GM18907 (cell line): ENCODE measurements around the gene SLC18A2.
"Not testable (repeated sequence)": the region's sequence is repeated elsewhere in the genome, so short reads cannot be mapped to it uniquely, and the experiment has no call there.

Experiments used
- ATAC-seq: cut with Tn5 transposase; IDR thresholded peaks from one replicate; pipeline ENCODE4 v1.9.1; 2021; ENCODE audit warnings: mild to moderate bottlenecking, moderate library complexity; ENCODE audit not compliant: unreplicated experiment

Gene SLC18A2

DNA sequence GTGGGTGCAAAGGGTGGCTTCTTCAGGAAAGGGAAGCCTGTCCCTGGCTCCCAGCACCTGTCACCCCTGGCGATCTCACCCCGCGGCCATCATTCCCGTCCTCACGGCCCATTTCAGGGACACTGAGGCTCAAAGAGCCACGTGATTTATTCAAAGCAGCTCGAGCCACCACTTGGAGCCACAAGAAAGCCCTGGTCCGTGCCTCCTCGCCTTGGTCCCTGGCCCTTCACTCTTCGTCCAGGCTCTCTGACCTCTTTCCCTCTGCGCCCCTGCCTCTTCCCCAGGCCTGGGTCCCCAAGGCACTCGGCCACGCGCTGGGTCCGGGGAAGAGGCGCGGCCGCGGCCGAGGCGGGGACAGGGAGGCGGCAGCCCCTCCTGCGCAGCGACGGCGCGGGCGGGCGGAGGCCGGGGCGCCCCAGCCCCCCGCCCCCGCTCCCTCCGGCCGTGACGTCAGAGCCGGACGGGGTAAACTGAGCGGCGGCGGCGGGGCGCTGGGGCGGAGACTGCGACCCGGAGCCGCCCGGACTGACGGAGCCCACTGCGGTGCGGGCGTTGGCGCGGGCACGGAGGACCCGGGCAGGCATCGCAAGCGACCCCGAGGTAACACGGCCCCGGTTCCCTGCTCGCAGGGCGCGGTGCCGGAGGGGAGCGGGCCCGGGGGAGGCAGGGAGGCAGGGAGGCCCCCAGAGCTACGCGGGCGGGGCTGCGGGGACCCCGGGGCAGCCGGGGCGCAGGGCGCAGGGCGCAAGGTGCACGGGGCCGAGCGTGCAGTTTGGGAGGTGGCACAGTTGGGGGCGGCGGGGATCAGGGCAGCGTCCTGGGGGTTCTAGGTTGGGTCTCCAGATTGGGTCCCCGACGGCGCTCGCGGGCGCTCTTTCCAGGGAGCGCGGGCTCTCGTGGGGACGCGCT is at the start of gene SLC18A2:
Gene SLC18A2 (plus strand): TSS at position 494 of the 909 bp plus-strand sequence. CDS start 580 bp downstream, outside the sequence.
- no peak for ATAC-seq

DNA sequence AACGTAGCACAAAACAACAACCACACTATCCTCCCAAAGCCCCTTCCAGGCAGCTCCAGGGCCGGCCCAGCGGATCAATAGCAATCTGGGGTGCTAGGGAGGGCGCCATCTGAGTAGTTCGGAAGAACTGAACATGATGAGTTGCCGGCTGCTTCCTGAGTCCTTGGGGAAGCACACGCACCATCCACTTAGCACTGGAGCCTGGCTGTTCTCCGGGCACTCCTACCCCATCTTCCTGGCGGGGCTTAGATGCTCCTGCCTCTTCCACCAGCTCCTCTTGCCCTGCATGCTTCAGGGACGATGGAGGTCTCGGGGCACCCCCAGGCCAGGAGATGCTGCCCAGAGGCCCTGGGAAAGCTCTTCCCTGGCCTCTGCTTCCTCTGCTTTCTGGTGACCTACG is 43.7 kb upstream of the SLC18A2 start, which contains the start of gene KCNK18:
Gene KCNK18 (plus strand): TSS at position 301 of the 400 bp plus-strand sequence. CDS start 0 bp downstream, at position 301.
- no peak for ATAC-seq

DNA sequence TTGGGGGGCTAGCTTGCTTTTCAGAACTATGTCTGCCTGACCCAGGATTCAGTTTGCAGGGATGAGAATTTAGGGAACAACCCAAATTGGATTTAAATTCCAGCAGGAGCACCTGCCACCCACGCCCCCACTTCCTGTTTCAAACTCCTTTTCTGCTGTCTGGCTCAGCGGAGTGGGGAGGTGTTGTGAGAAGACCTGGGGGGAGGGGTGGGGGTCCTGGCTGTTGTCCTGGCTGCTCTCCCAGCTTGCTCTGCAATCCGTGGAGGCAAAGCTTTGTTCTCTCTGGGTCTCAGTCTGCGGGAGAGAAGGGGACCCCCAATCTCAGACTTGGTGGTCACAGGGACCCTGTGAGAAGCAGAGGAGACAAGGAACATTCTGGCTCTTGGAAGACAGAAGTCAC is 42.8 kb upstream of the SLC18A2 start:
- ATAC-seq, result no peak

DNA sequence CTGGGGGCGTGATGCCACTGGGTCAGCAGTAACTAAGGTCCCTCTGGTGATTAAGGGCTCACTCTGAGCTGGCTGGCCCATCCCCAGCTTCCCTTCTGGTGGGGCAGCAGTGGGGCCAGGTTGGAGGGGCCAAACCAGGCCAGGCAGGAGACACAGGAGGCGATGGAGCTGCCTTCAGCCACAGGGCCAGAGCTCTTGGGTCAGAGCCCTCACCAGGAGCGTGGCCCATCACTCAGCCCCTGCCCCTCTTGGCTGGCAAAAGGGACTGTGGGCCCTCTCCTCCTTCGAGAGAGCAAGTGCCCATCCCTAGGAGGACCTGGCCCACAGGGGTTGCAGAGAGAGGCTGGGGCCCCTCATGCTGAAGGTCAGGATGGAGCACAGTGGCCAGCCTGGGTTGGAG is 39.1 kb upstream of the SLC18A2 start:
- no peak for ATAC-seq

DNA sequence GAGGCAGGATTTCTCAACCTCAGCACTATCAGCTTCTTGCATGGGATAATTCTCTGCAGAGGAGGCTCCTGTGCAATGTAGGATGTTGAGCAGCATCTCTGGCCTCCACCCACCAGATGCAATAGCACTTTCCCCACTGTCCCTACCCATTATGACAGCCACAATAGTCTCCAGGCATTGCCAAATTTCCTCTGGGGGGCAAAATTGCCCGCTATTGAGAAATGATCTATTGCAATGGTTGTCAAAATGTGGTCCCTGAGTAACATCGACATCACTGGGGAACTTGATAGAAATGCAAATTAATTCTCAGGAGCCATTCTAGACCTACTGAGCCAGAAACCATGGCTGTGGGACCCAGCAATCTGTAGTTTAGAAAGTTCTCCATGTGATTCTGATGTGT is 36.6 kb upstream of the SLC18A2 start:
- ATAC-seq, result no peak

DNA sequence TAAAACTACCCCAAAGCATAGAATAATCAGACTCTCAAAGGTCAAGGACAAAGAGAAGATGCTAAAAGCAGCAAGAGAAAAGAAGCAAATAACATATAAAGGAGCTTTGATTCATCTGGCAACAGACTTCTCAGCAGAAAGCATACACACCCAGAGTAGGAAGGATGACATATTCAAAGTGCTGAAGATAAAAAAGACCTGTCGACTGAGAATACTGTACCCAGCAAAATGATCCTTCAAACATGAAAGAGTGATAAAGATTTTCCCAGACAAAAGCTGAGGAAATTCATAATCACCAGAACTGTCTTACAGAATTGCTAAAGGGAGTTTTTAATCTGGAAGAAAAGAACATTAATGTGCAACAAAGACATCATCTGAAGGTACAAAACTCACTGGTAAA is 28.7 kb upstream of the SLC18A2 start:
- ATAC-seq, result no peak

DNA sequence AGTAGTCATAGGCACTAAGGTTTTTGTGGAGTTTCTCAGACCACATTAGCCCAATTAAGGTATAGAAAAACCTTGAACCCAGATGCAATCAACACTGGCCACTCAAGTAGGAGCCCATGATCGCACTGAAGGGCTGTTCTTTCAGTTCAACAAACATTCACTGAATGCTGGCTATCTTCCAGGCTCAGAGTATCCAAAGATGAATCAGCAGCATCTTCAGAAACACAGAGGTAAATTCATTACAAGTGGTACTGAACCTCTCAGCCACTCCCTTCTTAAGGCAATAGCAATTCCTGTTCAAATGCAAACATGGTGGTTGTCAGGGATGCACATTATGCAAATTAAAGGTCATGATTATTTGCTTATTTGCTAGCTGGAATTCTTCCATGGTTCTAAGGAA is 26.5 kb upstream of the SLC18A2 start:
- no peak for ATAC-seq

DNA sequence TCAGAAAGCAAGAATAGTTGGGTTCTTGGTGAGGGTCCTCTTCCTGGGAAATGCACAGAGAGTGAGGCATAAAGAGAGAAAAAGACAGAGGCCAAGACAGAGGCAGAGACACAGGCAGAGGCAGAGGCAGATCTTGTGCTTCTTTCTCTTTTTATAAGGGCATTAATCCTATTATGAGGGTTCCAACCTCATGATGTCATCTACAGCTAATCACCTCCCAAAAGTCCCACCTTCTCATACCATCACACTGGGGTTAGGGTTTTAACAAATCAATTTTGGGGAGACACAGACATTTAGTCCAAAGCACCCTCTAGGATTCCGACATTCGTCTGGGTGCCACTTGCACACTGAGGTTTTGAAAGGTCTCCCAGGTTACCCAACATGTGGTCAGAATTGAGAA is 25.8 kb upstream of the SLC18A2 start:
- ATAC-seq, result no peak

DNA sequence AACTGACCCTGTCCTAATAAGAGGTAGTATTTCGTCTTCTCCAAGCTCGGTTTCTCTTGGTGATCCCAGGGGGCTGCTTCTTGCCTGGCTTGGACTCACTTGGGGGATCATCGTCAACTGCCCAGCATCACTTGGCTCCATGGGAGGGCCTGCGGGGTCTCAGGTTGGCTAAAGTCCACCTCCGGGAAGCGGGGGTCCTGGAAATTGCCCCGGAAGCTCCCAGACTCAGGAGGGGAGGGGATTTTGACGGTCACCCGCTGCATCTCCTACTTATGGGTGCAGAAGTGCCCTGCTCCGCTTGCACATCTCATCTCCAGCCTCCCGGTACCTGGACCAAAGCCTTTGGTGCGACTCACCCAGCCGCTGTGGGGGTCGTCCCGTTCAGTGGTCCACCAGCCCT is 24.9 kb upstream of the SLC18A2 start:
- no peak for ATAC-seq

DNA sequence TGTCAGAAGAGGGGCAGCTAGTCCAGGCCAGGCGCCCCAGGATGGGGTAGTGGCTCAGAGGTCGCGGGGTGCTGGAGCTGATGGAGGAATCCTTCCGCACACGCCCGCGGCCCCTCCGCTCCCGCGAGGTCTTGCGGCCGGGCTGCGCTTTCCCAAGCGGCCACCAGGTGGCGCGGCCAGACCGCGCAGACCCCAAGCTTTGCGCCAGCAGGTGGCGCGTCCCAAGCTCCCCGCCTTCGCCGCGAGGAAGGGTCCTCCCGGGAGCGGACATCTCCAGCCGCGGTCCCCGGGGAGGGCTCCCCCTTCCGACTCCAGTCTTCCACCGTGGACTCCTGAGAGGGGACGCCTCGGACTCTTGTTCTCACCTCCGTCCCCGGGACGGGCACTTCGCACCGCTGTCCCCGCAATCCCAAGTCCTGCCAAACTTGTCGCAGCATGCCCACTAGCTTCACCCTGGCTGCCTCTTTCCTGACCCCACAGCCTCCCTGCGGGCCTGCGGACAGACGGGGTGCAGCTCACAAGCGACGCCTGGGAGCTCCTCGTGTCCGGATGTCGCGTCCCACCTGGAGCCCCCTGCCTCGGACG is 24.2 kb upstream of the SLC18A2 start:
- peak; percentile 85 for ATAC-seq

DNA sequence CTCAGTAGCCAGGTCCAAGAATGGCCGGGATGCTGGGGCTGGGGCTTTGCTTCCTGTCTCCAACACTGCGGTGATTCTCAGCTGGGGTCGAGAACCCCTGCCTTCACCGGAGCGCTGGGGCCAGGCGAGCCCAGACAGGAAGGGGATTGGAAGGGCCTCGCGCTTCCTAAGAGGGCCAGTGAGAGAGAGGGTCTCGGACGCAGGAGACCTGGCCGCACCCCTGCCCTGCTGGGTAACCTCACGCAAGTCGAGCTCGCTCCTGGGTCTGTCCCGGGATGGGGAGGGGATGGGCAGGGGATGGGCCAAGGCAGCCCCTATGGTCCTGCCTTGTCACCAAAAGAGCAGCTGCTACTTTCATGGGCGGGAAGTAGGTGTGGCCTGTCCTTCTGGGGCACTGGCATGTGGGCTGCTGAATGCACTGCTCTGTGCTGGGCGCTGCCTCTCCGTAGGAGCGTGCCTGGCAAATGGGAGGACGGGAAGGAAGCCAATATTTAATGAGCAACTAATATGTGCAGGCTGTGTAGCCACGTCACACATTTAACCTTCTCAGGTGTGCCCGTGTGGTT is 23.6 kb upstream of the SLC18A2 start:
- peak; percentile 54 for ATAC-seq

DNA sequence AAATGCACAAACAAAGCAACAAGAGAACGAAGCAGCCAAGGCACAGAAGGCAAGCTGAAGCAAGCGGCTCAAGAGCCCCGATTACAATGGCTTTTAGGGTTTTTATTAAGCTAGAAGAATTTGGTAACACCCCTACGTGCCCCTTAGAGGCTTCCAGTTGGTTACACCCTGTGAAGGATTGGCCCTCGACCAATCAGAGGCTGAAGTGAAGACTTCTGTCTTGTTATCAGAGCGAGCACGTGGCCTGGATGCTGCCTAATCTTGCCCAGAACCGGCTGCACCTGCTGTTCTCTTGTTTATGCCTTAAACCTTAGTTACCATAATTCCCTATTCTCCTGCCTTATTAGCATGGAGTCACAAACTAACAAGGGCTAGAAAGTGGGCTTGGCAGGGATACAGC is 22.3 kb upstream of the SLC18A2 start:
- no peak for ATAC-seq

DNA sequence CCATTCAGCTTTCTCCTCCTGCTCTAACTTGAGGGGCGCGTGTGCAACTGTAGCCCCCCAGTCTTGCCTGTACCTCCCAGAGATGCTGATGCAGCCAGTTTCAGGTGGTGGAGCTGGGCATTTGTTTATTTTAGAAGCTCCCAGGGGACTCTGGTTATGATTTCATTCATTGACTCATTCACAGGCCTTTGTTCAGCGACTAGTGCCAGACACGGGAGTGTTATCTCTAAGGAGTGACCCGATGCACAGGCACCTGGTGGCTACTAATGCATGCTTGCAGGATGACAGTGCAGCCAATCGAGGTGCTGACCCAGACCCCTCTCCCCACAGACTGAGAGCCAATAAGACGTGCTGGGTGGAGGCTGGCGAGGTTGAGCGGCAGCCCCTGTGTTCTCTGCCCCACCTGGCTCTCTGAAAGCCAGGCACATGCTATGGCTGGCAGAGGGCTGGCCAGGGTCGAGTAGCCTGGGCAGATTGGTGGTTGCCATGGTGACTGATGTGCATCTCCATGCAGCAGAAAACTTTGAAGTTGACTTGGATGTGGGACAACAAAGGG is 19.7 kb upstream of the SLC18A2 start:
- ATAC-seq, result no peak

DNA sequence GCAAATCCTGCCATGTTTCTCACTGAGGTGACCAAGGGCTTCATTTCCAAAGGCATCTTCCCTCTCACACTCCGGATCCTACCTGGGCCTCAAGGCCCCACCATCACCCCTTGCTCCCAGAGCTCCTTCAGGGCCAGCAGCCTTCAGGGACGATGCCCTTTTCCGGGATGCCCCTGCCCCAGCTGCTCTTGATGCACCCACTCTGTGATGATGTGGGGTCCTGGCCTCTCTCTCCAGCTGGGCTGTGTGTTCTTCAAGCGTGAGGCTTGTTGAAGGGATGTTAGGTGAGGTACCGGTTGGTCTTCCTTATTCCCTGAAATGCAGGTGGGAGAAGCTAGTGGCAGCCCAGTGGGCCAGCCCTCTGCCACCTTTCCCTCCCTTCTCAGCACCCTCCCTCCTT is 18.4 kb upstream of the SLC18A2 start:
- no peak for ATAC-seq

DNA sequence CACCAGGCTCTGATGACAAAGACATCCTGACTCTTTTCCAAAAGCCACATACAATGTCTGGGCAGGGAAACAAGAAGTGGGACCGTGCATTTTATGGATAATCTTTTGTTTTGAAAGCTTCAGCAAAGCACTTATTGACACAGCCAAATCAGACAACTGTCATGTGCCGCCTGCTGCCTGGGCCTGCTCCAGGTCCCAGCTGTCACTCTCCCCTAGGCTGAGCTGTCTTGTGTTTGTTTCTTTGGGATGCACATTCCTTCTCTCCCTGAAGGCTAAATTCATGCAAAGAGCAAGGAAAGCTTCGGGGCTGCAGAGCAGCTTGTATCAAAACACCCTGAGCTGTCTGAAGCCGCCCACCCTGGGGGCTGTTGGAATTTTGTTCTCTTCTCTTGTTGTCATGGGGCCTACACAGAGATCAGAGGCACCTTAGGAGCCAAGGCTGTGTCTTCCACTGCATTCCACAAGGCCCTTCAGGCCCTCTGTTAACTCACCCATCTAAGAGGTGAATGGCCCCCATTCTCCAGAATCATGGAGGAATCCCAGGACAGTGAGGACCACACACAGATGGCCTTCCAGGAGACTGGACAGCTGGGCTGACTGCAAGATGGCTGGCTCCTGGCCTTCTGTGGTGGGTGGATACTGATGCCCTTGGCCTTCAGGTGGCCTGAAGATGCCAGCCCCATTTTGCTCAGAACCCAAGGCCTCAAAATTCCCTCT is 17.8 kb upstream of the SLC18A2 start:
- ATAC-seq, result no peak

DNA sequence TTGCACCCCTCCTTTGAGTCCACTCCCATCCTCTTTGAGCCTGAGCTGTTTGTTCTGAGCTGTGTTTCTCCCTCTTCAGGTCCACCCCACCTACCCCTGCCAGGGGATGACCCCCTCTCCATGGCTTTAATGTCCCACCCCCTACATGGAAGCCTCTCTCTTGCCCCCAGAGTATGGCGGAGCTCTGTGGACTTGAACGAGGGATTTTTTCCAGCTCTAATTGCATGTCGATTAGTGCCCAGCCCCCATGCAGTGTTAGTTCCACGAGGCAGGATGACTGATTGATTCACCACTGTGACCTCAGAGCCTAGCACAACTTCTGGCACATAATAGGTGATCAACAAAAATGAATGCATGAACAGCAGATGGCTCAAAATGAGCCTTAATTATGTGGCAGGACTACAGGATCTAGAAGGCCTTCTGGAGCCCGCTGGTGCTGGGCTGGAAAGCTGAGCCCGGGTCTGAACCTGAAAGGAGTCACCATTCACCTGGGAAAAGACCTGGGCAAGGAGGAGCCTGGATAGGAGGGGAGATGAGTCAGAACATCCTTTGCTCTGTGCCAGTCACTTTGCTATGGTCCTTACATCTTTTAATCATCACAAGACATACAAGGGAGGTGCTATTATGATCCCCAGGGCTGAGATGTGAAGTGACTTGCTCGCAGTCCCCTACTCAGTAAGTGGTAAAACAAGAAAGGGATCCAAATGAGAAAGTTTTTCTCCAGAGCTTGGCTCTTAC is 17.1 kb upstream of the SLC18A2 start:
- ATAC-seq, result no peak

DNA sequence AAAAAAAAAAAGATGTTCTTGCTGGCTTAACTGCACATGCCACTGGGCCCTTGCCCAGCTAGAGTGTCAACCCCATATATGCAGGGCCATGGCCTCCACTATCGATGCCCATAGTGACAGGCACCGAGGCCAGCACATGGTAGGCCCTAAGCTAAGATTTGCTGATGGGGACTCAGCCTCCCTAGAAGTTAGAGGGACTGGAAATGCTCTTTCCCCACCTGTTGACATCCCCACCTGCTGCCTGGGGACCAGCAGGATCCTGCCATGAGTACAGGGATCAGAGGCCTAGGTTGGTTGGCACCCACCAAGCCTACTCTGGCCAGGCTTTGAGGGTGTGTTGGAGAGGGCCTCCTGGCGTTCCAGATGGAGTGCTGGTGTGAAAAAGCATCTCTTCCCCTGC is 16.0 kb upstream of the SLC18A2 start:
- ATAC-seq, result no peak

DNA sequence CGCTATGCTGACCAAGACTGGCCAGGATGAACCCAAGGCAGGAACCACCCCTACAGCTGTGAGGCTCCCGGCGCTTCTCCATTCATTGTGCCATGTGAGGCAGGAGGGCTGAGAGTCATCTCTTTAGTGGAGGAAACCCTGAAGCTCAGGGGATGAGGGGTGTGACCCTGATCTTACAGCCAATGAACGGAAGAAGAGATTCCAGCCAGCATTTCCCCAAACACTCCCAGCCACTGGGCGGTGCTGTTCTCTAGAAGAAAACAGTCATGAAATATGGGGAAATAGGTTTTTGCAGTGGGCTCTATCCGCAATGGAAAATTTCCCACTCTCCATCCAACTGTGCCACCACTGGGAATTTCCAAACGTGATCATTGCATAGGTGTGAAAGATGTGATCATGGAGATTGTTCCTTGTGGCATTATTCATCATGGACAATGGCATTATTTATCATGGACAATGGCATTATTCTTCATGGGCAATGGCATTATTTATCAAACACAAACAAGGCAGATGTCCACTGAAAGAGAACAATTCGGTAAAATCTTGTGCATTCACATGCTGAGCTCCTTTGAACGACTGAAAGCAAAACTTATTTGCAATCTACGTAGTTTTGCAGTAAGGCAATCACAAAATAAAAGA is 14.0 kb upstream of the SLC18A2 start:
- ATAC-seq, result peak; percentile 54

DNA sequence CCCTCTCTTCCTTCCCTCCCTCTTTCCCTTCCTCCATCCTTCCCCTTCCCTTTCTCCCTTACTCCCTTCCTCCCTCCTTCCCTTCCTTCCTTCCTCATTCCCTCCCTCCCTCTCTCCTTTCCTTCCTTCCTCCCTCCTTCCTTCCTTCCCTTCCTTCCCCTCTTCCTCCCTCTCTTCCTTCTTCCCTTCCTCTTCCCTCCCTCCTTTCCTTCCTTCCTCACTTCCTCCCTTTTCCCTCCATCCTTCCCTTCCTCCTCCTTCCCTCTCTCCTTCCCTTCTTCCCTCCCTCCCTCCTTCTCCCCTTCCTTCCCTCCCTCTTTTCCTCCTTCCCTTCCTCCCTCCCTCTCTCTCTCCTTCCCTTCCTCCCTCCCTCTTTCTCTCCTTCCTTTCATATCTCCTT is 12.7 kb upstream of the SLC18A2 start:
- ATAC-seq, result no peak

DNA sequence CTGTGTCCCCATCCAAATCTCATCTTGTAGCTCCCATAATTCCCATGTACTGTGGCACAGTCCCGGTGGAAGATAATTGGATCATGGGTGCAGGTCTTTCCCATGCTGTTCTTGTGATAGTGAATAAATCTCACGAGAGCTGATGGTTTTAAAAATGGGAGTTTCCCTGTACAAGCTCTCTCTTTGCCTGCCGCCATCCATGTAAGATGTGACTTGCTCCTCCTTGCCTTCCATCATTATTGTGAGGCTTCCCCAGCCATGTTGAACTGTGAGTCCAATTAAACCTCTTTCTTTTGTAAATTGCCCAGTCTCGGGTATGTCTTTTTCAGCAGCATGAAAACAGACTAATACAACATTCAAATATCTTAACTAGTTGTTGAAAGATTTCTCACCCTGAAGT is 10.8 kb upstream of the SLC18A2 start:
- ATAC-seq, result not testable (repeated sequence)
